Left renal cortex interstitium (tissue), 4 donors: Measurements from ENCODE around the gene TMPRSS9. TPM values are rescaled to one million over a fixed set of nuclear protein-coding genes. Genes with fewer than 3 reads are reported as not detected.

Experiments used
- DNase-seq, 4 donors: peaks; one replicate each; pipeline ENCODE4 v3.0.0-alpha.2; 2013; ENCODE audit warnings: low read depth in 4 of 4, low spot score in 2 of 4, missing footprints in 1 of 4
- polyA plus RNA-seq, 4 donors: library from polyadenylated mRNA; unstranded; fragments of 120-200 nt; gene quantifications; one replicate each; pipeline ENCODE4 v1.2.1, GENCODE V29; 2013; ENCODE audit not compliant: insufficient read length in 4 of 4

TMPRSS9 gene
- polyA plus RNA-seq, 4 donors = 0.08 to 1.2 (median 0.62) TPM

- DNase-seq = no peak
Measured at GRCh38 chr19:2428756-2429711, 69.0 kb downstream of the TMPRSS9 start.

GRCh38 chr19:2429917-2430535 is 70.0 kb downstream of the TMPRSS9 start:
- DNase-seq = no peak

GRCh38 chr19:2431318-2432055 is 71.4 kb downstream of the TMPRSS9 start:
- no peak for DNase-seq

- DNase-seq = no peak
Measured at GRCh38 chr19:2432131-2432848, 72.2 kb downstream of the TMPRSS9 start.

GRCh38 chr19:2433854-2434253 is 73.8 kb downstream of the TMPRSS9 start:
- no peak for DNase-seq

GRCh38 chr19:2434267-2434666 is 74.2 kb downstream of the TMPRSS9 start:
- DNase-seq = no peak

- no peak for DNase-seq
Measured at GRCh38 chr19:2434721-2435265, 74.7 kb downstream of the TMPRSS9 start.

GRCh38 chr19:2436384-2436783 is 76.3 kb downstream of the TMPRSS9 start:
- DNase-seq = no peak

GRCh38 chr19:2436926-2437325 is 76.9 kb downstream of the TMPRSS9 start:
- DNase-seq = no peak

- DNase-seq = no peak
Measured at GRCh38 chr19:2438178-2438577, 78.1 kb downstream of the TMPRSS9 start.

- DNase-seq = no peak
Measured at GRCh38 chr19:2440515-2440914, 80.5 kb downstream of the TMPRSS9 start.

- DNase-seq = no peak
Measured at GRCh38 chr19:2441096-2441752, 81.2 kb downstream of the TMPRSS9 start.

- DNase-seq = no peak
Measured at GRCh38 chr19:2443116-2443784, 83.2 kb downstream of the TMPRSS9 start.

- DNase-seq = no peak
Measured at GRCh38 chr19:2443785-2444182, 83.7 kb downstream of the TMPRSS9 start.

GRCh38 chr19:2444251-2445002 is 84.4 kb downstream of the TMPRSS9 start:
- no peak for DNase-seq

GRCh38 chr19:2446381-2446780 is 86.3 kb downstream of the TMPRSS9 start:
- no peak for DNase-seq

- DNase-seq = no peak
Measured at GRCh38 chr19:2449019-2449418, 89.0 kb downstream of the TMPRSS9 start.

- no peak for DNase-seq
Measured at GRCh38 chr19:2451138-2451537, 91.1 kb downstream of the TMPRSS9 start.
